Measurements from ENCODE around the gene ALK.
A peak's percentile ranks its signal among the peaks of the same experiment; 100 is the strongest.

- TF ChIP-seq CTCF (IDR thresholded peaks at IDR 0.05) = no peak
- TF ChIP-seq SREBF2 (IDR thresholded peaks at IDR 0.05) = no peak
- no peak for TF ChIP-seq NR3C1 (IDR thresholded peaks at IDR 0.05)
- TF ChIP-seq EP300 (IDR thresholded peaks at IDR 0.05) = no peak
- TF ChIP-seq REST (IDR thresholded peaks at IDR 0.05) = peak; percentile 39; the same call in 1 of the 2 replicates
Measured at GRCh38 chr2:29489568-29489967, 431.8 kb downstream of the ALK start.

Data from A549 (cell line).